CD4-positive, alpha-beta T cell treated with Interleukin-15 for 1 hour (primary cell): ENCODE results near the gene CHAF1A.

Source experiments
- DNase-seq: peaks from one replicate; pipeline ENCODE4 v3.0.0-alpha.2; 2020

CHAF1A gene

DNA sequence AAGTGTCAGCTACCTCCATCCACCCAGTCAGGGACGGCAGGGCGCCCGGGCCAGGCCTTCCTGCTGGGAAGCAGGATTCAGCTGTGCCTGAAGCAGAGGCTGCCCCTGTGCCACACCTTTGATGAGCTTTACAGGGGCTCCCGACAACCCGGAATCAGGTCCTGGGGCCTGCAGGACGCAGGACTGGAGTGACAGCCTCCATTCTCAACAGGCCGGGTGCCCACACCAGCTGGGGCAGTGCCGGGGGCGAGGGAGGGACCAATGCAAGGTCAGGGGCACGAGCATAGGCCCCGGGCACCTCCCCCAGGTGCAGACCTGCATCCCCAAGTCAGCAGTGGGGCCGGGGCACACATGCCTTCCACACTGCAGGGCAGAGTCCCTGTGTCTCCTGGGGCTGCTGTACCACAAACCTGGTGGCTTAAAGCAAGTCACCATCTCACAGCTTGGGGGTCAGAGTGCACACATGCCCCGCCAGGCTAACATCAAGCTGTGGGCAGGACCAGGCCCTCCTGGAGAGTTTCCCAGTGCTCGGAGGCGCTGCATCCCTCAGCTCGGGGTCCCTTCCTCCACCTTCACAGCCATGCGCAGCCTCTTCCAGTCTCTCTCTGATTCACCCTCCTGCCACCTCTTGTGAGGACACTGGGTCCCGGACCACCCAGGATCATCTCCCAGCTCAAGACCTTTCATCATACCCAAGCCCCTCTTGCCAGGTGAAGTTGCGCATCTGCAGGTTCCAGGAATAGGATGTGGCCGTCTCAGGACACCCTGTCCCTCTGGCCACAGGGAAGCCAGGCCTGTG lies 41.7 kb downstream of the CHAF1A start:
- DNase-seq = no peak

DNA sequence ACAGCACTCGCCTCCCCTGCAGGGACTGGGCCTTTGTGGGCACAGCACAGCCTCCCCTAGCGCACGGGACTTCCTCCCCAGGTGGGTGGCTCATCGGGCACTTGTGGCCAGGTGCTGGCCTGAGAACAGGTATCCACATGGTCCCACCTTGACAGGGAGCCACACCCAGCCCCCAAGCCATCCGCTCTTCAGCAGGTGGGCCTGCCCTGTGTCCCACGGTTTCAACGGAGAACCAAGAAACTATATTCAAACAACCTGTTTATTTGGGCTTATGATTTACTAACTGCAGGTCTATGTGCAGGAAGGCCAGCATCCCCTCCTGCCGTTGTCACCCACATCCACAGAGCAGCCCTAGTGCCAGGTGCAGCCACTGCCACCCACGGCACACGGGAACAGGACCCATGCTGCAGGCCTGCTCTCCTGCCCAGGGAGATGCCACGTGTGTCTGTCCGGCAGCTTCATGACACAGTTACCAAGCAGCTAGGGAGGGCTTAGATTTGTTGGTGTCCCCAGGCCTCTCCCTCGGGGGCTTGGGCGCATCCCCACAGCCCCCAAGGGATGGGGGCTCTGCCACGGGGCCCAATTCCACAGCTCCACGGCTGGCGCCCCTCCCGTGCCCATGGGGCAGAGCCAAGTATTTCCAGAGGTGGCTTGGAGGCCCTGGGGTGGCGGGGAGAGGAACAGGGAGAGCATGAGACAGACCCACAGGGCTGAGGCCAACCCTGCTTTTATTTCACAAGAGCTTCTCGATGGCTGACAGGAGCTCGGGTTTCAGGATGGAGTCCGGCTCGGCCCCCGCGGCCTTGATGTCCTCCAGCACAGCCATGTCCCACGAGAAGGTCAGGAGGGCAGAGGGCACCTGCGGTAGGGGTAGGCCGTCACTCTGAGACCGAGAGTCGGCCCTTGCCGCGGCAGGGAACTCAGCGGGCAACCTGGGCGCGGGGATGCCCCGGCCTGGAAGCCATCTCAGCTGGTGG lies 42.6 kb downstream of the CHAF1A start:
- DNase-seq = no peak

DNA sequence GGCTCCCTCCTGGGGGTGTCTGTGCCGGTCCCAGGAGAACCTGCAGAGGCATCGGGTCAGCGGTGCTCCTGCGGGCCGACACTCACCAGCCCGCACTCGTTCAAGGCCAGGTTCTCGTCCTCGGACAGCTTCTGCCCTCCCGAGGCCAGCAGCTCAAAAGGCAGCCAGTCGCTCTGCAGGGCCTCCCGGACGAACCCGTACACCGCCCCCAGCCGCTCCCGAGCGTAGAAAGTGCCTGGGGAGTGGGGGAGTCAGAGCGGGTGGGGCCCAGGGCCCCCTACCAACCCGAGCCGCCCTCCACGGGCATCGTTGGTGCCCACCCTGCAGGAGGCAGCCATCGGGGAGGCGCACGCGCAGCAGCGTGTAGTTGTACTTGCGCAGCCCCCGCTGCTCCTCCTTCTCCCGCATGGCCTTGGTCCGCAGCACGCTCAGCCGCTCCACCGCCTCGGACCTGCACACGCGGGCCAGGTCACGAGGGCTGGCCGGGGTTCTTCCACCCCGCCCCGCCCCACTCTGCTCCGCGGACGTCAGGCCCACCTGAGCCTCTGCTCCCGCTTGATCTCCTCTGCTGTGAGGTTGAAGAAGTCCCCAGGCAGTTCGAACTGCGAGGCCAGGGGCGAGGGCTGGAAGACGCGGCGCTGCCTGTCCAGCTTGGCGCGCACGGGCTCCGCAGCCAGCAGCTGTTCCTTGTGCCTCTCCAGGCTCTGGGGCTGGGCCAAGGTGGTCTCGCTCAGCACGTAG lies 43.7 kb downstream of the CHAF1A start:
- no peak for DNase-seq

DNA sequence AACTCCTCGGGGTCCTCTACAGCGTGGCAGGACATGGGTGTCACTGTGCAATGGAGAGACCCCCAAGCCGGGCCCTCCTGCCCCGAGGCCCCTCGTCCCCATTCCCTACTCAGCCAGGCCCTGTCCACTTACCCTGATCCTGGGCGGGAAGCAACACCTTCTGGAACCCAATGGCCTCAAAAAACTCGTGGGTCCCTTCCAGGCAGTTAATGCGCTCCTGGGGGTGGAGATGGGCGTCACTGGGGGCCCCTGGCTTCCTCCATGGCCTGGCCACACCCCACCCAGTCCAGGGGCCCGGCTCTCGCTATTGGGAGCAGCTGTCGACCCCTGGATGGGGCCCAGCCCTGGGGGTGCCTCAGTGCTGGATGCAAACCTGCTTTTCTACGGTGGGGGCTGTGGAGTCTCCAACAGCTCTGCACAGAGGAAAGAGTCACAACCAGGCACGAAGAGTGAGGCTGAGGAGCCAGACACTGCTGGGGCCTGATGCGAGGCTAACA lies 44.3 kb downstream of the CHAF1A start:
- DNase-seq = no peak

DNA sequence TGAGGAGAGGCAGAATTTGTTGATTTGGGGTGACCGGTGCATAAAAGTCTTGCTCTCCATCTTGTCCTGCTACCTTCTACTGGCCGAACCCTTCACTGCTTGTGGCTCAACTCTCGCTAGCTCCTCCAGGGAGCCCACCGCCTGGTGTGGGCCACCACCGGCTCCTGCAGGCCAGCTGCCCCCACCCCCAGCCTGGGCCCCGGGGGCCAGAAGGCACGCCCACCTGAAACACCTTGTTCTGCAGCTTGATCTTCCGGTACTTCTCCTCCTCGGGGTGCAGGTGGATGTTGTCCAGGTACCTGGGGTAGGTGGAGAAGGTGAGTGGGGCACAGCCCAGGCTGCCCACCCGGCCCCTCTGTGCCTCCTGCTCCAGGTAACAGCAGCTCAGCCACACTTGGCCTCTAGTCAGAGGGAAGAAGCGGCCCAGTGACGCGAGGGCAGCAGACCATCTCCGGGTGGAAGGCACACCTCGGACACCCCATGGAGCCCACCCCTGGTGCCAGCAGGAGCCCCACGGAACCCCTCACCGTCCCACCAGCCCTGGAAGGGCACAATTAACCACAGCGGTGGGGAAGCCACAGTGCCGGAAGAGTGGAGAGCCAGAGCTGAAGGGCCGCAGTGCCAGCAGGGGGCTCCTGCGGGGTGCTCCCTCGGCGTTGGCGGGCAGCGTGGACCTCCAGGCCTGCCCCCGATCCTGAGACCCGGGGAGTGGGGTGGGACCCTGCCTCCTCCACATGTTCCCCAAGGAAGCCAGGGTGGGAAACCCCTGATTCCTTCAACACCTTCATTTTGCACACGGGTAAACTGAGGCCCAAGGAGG lies 45.1 kb downstream of the CHAF1A start:
- no peak for DNase-seq

DNA sequence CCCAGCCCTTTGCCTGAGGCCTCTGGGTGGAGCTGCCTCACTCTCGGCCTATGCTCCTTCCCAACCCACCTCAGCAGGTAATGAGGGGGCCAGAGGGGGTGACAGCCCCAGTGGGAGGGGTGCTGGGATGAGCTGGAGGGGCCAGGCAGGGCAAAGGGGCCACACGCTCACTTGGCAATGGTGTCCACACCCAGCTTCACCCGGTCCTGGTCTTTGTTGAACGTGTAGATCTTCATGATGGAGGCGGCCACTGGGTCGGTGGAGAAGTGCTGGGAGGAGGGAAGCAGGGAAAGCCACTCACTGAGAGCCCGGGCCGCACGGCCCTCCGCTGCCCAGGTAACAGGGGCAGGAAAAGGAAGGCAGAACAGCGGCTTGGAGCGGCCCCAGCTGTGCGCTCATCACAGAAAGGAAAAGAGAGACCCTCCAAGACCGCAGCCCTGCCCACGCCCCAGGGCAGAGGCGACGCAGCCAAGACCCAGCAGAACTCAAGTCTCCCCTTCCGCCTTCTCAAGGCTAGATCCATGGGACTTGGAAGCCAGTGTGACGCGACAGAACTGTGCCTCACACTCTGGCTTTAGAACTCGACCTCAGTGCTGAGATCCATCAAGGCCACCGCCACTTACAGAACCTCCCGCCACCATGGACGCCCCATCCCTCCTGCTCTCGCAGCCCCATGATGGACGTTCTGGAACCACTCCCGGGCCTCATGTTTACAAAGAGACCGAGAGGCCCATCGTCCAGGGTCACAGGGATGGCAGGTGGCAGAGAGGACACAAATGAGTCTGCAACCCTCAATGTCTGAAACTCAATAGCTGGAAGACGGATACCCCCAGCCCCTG lies 45.9 kb downstream of the CHAF1A start:
- DNase-seq = no peak

DNA sequence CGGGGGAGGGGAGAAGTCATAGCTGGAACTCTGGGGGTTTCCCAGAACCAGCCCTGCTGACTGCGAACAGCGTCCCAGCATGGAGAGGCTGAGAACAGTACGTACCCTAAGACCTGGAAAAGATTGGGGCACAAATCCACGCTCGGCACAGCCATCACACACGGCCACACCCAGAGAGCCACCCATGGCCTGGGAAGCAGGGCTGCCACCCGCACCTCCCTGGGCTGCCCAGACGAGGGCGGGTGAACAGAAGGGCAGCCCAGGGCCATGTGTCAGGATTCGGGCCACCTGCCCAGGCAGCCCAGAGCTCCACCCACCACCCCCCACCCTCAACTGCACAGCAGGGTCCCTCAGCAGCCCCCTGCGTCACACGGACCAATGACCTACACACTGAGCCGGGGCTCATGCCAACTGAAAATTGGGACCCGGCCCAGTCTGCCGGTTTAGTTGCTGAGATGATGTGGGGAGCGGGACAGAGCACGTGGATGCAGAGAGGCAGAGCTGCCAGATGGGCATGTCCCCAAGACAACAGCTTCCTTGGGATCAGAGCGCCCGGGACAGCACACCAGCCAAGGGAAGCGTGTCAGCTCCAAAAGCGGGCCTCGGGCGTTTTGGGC lies 46.7 kb downstream of the CHAF1A start:
- DNase-seq = no peak

DNA sequence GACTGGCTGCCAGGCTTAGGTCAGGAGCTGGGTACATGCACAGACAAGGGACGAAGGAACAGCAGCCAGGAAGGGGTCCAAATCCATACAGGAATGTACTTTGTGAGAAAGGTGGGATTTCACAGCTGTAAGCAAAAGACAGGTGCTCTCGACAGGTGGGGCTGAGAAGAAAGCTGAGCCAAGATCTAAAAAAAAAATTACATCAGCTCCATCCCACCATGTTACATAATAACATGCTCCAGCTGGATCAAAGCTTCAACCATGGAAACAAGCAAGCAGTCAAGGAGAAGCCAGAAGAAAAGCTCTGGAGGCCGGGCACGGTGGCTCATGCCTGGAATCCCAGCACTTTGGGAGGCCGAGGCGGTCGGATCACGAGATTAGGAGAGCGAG lies 47.2 kb downstream of the CHAF1A start:
- no peak for DNase-seq

DNA sequence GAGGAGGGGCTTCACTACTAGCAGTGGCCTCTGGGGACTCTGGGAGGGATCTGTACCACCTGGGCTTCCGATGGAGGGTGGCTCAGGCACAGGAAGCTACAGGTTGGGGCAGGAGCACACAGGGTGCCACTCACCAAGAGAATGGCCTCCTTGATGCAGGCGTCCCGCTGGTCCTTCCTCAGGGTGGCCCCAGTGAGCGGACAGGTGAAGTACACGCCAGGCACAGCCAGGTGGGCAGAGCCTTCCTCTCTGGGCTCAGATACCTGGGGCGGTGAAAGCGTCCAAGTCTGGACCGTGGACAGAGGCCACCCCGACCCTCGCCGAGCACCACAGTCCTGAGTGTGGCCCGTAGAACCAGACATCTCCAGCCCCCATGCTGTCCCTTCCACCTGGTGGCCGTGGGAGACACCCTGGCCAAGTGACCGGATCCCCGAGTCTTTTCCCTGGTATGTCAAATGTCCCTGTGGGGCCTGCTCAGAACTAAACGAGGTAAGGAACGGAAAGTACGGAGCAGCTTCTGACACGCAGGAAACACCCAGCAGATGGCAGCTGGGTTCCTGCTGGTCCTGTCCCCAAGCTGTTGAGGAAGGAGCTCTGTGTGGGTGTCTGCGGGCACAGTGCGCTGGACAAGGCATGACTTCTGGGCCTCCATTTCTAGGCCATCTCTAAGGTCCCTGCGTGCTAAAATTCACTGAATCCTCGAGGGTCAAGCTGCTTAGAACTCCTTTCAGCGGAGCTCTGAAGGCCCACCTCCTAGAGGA lies 50.0 kb downstream of the CHAF1A start:
- DNase-seq = no peak

DNA sequence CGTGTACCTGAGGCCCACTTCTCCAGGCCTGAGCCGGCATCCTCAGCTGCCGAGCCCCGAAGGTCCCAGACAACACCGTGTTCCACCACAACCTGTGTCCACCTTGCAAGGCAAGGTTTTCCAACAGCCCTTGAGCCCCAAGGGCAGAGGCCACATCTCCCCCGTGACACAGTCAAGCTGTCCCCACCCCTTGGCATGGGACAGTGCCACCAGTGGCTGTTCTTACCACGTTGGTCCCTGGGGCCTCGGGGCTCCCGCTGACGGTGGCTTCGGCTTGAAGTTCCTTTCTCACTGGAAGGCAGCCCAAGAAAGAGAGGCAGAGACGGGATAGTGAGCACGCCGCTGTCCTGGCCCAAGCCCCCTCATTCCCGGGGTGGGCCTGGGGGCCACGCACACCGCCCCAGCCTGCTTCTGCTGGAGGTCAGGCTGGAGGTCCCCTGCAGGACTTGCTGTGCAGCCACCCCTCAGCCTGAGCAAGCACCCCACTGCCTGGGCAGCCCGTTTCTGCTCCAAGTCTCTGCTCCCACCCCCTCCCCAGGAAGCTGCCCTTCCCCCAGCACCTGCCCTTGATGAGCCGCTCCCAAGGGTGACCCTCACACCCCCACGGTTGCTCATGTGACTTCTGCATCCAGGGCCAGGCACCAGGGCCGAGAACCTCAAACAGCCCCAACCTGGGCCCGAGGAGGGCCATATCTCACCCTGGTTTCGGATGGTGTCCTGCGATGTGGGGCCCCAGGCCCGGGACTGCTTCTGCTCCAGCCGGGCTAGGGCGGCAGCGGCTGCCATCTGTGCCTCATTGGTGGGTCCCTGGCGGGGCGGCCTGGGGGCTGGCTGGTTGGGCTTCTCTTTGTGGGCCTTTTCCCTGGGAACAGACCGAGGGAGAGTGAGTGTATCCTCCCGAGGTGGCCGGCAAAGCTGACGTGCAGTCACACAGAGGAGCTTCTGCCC lies 51.1 kb downstream of the CHAF1A start:
- DNase-seq = no peak

DNA sequence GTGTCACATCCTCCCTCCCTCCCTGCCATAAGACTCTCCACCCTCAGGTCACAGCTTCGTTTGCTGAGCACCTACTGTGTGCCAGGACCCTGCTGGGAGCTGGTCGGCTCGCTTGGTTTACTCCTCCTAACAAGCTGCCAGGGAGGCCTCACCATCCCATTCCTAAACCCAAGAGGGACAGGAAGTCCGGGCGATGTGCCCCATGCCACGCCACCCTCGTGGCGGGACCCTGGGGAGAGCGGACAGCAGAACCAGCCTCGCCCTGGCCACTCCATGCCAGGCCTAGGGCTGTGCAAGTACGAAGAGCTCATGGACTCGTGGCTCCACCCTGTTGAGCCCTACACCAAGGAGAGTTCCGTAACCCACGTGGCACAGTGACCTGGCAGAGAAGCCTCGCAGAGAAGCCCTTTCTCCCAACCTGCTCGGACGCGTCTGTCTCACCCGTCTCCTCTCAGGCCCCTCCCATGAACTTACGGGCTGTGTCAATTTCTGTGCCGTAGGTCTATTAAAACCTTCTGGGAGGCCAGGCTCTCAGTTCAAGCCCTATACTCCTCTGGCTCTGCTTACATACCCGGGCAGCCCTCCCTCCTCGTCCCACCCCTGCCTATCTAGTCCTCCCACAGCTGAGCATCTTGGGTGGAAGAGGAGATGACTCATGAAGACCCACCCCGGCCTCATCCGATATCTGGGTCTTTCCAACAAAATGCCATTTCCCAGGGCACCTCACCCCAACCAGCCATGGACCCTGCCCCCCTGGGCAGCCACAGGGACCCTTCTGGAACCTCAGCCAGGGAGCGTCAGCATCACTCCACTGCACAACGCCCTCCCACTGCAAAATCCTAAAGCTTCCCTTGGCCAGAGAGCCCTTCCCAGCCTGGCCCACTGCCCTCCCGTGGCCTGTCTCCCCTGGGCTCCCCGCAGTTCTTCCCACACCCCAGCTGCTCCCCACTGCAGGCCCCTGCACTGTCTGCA lies 52.6 kb downstream of the CHAF1A start:
- DNase-seq = no peak

DNA sequence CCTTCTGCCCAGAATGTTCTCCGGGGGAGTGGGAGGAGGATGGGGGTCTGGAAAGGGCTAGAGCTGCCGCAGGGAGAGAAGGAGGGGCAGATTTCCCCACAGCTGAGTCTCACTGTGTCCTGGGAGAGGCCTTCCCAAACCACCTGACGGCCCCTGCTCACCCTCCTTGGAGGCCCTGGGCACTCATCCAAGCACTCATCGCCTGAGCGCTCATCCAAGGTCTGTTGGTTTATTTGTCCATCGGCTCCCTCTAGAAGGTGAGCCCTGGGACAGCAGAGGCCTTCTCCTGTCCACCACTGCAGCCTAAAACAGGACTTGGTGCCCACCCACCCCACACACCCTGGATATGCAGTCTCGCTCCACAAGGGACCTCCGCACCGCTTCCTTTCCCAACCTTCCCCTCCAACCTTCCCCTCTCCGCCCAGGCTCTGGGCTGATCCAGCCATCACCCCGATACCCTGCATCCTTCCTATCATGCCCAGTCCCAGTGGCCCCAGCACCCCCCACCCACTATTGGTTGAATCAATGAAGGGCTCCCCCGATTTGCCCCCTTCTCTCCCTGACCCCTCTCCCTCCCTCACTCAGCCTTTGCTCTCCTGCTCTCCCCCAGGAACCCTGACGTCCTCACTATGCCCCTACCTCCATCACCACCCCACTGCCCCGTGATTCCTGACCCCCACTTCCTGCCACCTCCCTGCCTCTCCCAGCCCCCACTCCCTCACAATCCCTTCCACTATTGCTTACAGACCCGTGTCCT lies 53.5 kb downstream of the CHAF1A start:
- no peak for DNase-seq

DNA sequence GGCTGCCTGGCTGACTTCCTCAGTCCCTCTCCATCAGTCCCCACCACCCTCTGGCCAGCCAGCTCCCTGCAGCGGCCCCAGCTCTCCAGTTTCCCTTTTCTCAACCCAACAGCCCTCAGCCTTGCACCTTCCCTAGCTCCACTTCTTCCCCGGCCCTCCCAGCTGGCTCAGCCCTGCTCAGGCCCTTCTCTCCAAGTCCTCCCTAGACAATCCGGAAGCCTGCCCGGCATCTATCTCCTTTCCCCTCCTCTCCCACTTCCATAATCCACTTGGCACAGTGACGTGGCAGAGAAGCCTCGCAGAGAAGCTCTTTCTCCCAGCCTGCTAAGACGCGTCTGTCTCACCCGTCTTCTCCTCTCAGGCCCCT lies 54.0 kb downstream of the CHAF1A start:
- DNase-seq = peak; percentile 28

DNA sequence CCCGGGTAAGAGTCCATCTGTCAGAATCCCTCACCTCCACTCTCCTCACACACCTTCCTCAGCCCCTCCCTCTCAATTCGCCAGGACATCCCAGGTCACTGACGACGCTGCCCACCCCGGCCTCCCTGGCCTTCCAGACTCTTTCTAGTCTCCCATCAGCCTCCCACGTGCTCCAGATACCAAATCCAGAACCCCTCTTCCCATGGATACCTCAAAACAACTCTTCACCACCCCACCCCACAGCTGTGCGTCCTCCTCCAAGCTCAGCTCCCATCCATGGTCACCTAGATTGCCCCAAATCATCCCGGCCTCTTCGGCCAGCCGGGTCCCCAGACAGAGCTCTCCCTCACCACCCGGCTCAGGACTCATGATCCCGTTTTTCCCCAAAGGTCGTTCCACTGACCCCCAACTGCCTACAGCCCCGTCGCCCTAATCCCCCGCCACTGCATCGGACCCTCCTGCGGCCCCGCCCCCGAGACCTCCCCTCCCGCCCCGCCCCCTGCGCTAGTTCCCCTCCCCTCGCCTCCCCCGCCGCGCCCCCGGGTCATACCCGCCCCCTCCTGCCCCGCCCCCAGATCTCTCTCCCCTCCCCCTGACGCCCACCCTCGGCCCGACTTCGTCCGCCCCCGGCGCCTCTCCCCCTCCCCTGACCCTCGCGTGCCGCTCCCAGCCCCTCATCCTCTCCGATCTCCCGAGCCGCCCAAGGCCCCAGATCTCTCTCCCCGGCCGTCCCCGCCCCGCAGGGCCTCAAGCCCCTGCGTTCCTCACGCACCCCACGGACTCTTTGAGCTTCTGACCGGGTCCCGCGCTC lies 54.6 kb downstream of the CHAF1A start:
- peak; percentile 44 for DNase-seq

DNA sequence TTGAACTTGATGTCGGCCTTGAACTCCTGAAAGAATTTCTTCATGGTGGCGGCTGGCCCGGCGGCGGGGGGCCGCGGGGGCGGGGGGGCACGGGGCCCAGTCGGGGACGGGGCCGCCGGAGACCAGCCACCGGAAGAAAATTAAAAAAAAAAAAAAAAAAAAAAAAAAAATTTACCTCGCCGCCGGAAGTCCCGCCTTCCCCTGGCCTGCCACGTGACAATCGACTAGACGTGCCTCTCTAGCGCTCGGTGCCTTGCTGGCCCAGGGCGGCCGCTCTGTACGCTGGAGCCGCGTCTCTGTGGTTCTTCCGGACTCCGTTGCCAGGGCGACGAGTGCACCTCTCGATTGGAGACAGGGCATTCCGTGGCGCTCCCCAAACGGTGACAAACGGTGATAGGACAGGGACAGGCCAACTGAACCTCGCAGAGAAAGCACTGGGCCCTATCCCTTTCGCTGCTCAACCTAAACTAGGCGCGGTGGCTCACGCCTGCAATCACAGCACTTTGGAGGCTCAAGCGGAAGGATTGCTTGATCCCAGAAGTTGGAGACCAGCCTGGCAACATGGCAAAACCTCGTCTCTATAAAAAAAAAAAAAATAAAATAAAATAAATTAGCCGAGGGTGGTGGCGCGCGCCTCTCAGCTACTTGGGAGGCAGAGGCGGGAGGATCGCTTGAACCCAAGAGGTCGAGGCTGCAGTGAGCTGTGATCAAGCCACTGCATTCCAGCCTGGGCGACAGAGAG lies 55.4 kb downstream of the CHAF1A start, which contains the start of gene UBXN6:
UBXN6 (minus strand) TSS at position 141 of the 742 bp plus-strand sequence; CDS start at position 44, 97 bp downstream.
- DNase-seq = peak; percentile 99
